HepG2 (cell line): Measurements from ENCODE around the gene ATR. TPM values are rescaled to one million over a fixed set of nuclear protein-coding genes. Genes with fewer than 3 reads are reported as not detected.
A peak's percentile ranks its signal among the peaks of the same experiment; 100 is the strongest.

ENCODE experiments used
- ATAC-seq: fragments of 200-7000 bp; cut with Tn5 transposase; 3 replicates; pipeline ENCODE4 v1.9.1; 2020; ENCODE audit warnings: mild to moderate bottlenecking, moderate library complexity
- BruUV-seq: library from RNA; stranded (reverse); fragments of 400-500 nt; replicated peaks from 2 replicates; lab custom pipeline; 2021; lab: Mats Ljungman, UMichigan
- CTCF ChIA-PET: fragments of 300-600 bp; formaldehyde crosslinking; extraction: SDS; loops from one replicate; lab custom pipeline; 2021; ENCODE audit warnings: low total read pairs, inconsistent platforms, low intra/inter-chr PET ratio; lab: Yijun Ruan, JAX
- POLR2A ChIA-PET: fragments of 350-600 bp; sonication (Branson Sonifier 250); formaldehyde crosslinking; loops from one replicate; lab custom pipeline; 2020; ENCODE audit warnings: antibody characterized with exemption, inconsistent platforms; lab: Yijun Ruan, JAX
- DNase-seq: peaks from one replicate; pipeline ENCODE4 v3.0.0-alpha.2; 2015; ENCODE audit warnings: low spot score
- FAIRE-seq: peaks from 3 replicates; lab custom pipeline; 2011; peaks lifted over from hg19 to GRCh38; lab: Jason Lieb, UNC
- H2AFZ ChIP-seq: one replicate; pipeline ENCODE4 v1.6.1; 2011; ENCODE audit warnings: low read length, inconsistent platforms
- H3K27ac ChIP-seq: fragments of 300-600 bp; 3 replicates; pipeline ENCODE4 v1.8.0; 2011; ENCODE audit warnings: mixed run types, mild to moderate bottlenecking, mixed read lengths, low read length, inconsistent platforms; ENCODE audit not compliant: insufficient read depth; ENCODE audit errors: extremely low read length
- H3K27me3 ChIP-seq, 2 experiments: fragments of 200-600 bp in 1 of 2; 2 replicates in 1 of 2; 3 replicates in 1 of 2; pipeline versions ENCODE4 v1.6.0 to v1.8.0; 2011; ENCODE audit warnings: low read length in 2 of 2, mild to moderate bottlenecking in 2 of 2, moderate library complexity in 2 of 2, inconsistent platforms in 1 of 2; ENCODE audit not compliant: insufficient read depth in 2 of 2, control insufficient read depth in 1 of 2
- H3K36me3 ChIP-seq, 2 experiments: fragments of 200-600 bp in 1 of 2; replicated peaks in 1 of 2; 2 replicates in 1 of 2; 3 replicates in 1 of 2; pipeline versions ENCODE4 v1.5.1 to v1.8.0; 2011; ENCODE audit warnings: low read length in 2 of 2, inconsistent platforms in 1 of 2; ENCODE audit not compliant: insufficient read depth in 2 of 2, control insufficient read depth in 1 of 2
- H3K4me1 ChIP-seq: 2 replicates; pipeline ENCODE4 v1.5.1; 2012; ENCODE audit warnings: low read length, inconsistent platforms; ENCODE audit not compliant: insufficient read depth
- H3K4me2 ChIP-seq: 2 replicates; pipeline ENCODE4 v1.6.0; 2011; ENCODE audit warnings: low read depth, low read length, inconsistent platforms
- H3K4me3 ChIP-seq, 3 experiments: fragments of 200-600 bp in 1 of 3; sonication (generic), shearing (Covaris generic) in 1 of 3; replicated peaks in 1 of 3; 2 replicates each; pipeline ENCODE4 v1.5.1; 2011 to 2016; ENCODE audit warnings: low read length in 3 of 3, inconsistent platforms in 2 of 3, low read depth in 2 of 3, mild to moderate bottlenecking in 2 of 3, control low read depth in 1 of 3, mixed read lengths in 1 of 3; ENCODE audit not compliant: insufficient read depth in 1 of 3
- H3K79me2 ChIP-seq: one replicate; pipeline ENCODE4 v1.6.1; 2011; ENCODE audit warnings: low read length, inconsistent platforms; ENCODE audit not compliant: insufficient read depth
- H3K9ac ChIP-seq: 2 replicates; pipeline ENCODE4 v1.6.0; 2011; ENCODE audit warnings: mild to moderate bottlenecking, low read depth, low read length, inconsistent platforms; ENCODE audit not compliant: insufficient read depth
- H3K9me3 ChIP-seq: 2 replicates; pipeline ENCODE4 v1.5.1; 2012; ENCODE audit warnings: mild to moderate bottlenecking, low read length
- H4K20me1 ChIP-seq: 2 replicates; pipeline ENCODE4 v1.6.0; 2011; ENCODE audit warnings: inconsistent platforms, mild to moderate bottlenecking, low read length, moderate library complexity; ENCODE audit not compliant: insufficient read depth
- ESRRA ChIP-seq: sonication (generic); formaldehyde crosslinking; IDR thresholded peaks from 2 replicates; pipeline ENCODE4 v1.5.1; 2020; ENCODE audit warnings: mild to moderate bottlenecking, low read depth, missing genetic modification reagents
- ETV6 ChIP-seq: sonication (generic); formaldehyde crosslinking; conservative IDR thresholded peaks from 2 replicates; pipeline ENCODE4 v1.4.0; 2020; ENCODE audit warnings: missing genetic modification reagents
- FOSL2 ChIP-seq: sonication (generic); formaldehyde crosslinking; IDR thresholded peaks from 2 replicates; pipeline ENCODE4 v1.4.0; 2020; ENCODE audit warnings: missing genetic modification reagents
- HINFP ChIP-seq: sonication (generic); formaldehyde crosslinking; IDR thresholded peaks from 2 replicates; pipeline ENCODE4 v1.4.0; 2020; ENCODE audit warnings: low read depth, mild to moderate bottlenecking, missing genetic modification reagents
- HNRNPL ChIP-seq: fragments of 200-400 bp; formaldehyde crosslinking; IDR thresholded peaks from 2 replicates; pipeline ENCODE4 v1.6.1; 2017; ENCODE audit warnings: mild to moderate bottlenecking, low read depth, low read length
- KDM5A ChIP-seq: fragments of 200-600 bp; sonication (generic); IDR thresholded peaks from 2 replicates; pipeline ENCODE4 v1.7.0; 2018; ENCODE audit warnings: antibody characterized with exemption, mild to moderate bottlenecking, low read length, borderline replicate concordance
- MAZ ChIP-seq, 2 experiments: sonication (generic) in 1 of 2; formaldehyde crosslinking in 1 of 2; IDR thresholded peaks; 2 replicates each; pipeline versions ENCODE4 v1.5.0 to v1.6.1; 2012 to 2020; ENCODE audit warnings: low read depth in 2 of 2, mild to moderate bottlenecking in 2 of 2, borderline replicate concordance in 1 of 2, improper control_type of control experiment in 1 of 2, low read length in 1 of 2, missing genetic modification reagents in 1 of 2, moderate library complexity in 1 of 2
- NFKBIZ ChIP-seq: IDR thresholded peaks from 2 replicates; pipeline ENCODE4 v1.6.1; 2018; ENCODE audit warnings: missing genetic modification reagents, missing compliant biosample characterization
- PPARG ChIP-seq: conservative IDR thresholded peaks from 2 replicates; pipeline ENCODE4 v1.6.1; 2016; ENCODE audit warnings: missing biosample characterization, missing genetic modification reagents
- RAD21 ChIP-seq: fragments of 450-650 bp; formaldehyde crosslinking; IDR thresholded peaks from 2 replicates; pipeline ENCODE4 v1.5.0; 2020; ENCODE audit warnings: mild to moderate bottlenecking
- RARA ChIP-seq: IDR thresholded peaks from 2 replicates; pipeline ENCODE4 v1.6.1; 2016; ENCODE audit warnings: missing genetic modification reagents, missing compliant biosample characterization
- TARDBP ChIP-seq: sonication (generic); formaldehyde crosslinking; IDR thresholded peaks from 2 replicates; pipeline ENCODE4 v1.8.0; 2022; ENCODE audit warnings: mild to moderate bottlenecking, missing genetic modification reagents
- ZGPAT ChIP-seq: IDR thresholded peaks from 2 replicates; pipeline ENCODE4 v1.6.1; 2016; ENCODE audit warnings: mild to moderate bottlenecking
- ZNF230 ChIP-seq: sonication (generic); formaldehyde crosslinking; IDR thresholded peaks from 2 replicates; pipeline ENCODE4 v1.4.0; 2020; ENCODE audit warnings: mild to moderate bottlenecking, missing genetic modification reagents
- ZNF260 ChIP-seq: sonication (generic); formaldehyde crosslinking; IDR thresholded peaks from 2 replicates; pipeline ENCODE4 v1.4.0; 2020; ENCODE audit warnings: missing genetic modification reagents, low read depth, mild to moderate bottlenecking, borderline replicate concordance
- ZNF431 ChIP-seq: sonication (generic); formaldehyde crosslinking; IDR thresholded peaks from 2 replicates; pipeline ENCODE4 v1.9.0; 2022; ENCODE audit warnings: missing genetic modification reagents, low read depth, mild to moderate bottlenecking, borderline replicate concordance
- ZNF501 ChIP-seq: sonication (generic); formaldehyde crosslinking; IDR thresholded peaks from 2 replicates; pipeline ENCODE4 v1.5.1; 2020; ENCODE audit warnings: mild to moderate bottlenecking, moderate library complexity, missing genetic modification reagents
- ZNF709 ChIP-seq: sonication (generic); formaldehyde crosslinking; IDR thresholded peaks from 2 replicates; pipeline ENCODE4 v1.5.0; 2020; ENCODE audit warnings: mild to moderate bottlenecking, missing genetic modification reagents
- WGBS: methylation state at CpG from one replicate; pipeline ENCODE4 v1.1.6; 2017; ENCODE audit warnings: low lambda C conversion rate; 5-methylcytosine and 5-hydroxymethylcytosine counted together
- in situ Hi-C: cut with HindIII; loops from 2 replicates; pipeline ENCODE4 v1.10.0; 2017; ENCODE audit warnings: low pct_unique_long_range_greater_than_20kb; ENCODE audit not compliant: extremely low pct_ligation_motif_present
- intact Hi-C: fragments of 100-400 bp; cut with micrococcal nuclease; formaldehyde crosslinking; loops from one replicate; pipeline ENCODE4 v1.10.0; 2022; ENCODE audit not compliant: unreplicated experiment
- polyA plus RNA-seq, 8 experiments: library from polyadenylated mRNA; depleted of rRNA in 3 of 8; stranded (reverse) in 7 of 8; unstranded in 1 of 8; fragments of >200 nt; fragmentation: Illumina TruSeq in 4 of 8; extraction: Trizol in 4 of 8; gene quantifications; 2 replicates each; pipeline versions ENCODE4 v1.2.1 to v1.2.3, GENCODE V29; 2011 to 2016; ENCODE audit warnings: low read depth in 4 of 8, missing spikeins in 1 of 8, mixed read lengths in 1 of 8; ENCODE audit not compliant: insufficient read depth in 1 of 8
- total RNA-seq, 5 experiments: library from RNA; depleted of rRNA; stranded (reverse); fragments of >200 nt; fragmentation: Illumina TruSeq; extraction: Trizol; gene quantifications; 2 replicates each; pipeline ENCODE4 v1.2.3, GENCODE V29; 2016; ENCODE audit warnings: low read depth in 1 of 5
- TF ChIP-seq, protein P1 (sequence below): sonication (generic); formaldehyde crosslinking; IDR thresholded peaks from 2 replicates; pipeline ENCODE4 v1.5.0; 2020; ENCODE audit warnings: mild to moderate bottlenecking, missing genetic modification reagents

The ATR gene
- total and polyA plus RNA-seq, 2 of the 13 experiments (the other 11 are each of a cell fraction or from before 2014, with no cell fraction given), result 6.6 to 17.0 TPM

- Histone ChIP-seq H3K27ac (no peak overlapping the region), H3K9ac (no peak overlapping the region), H3K4me3 (no peak overlapping the region), H2AFZ (no peak overlapping the region), H3K9me3 (no peaks in the 10 kb centered on the region), H3K27me3 (no peaks in the 10 kb centered on the region; a peak in 2 of 5 replicates), H3K36me3 (no peaks in the 10 kb centered on the region), H3K4me2 (no peak overlapping the region), H4K20me1 (no peaks in the 10 kb centered on the region), H3K79me2 (no peaks in the 10 kb centered on the region), H3K4me1 (peaks cover 1% of the 10 kb centered on the region)
- intact Hi-C loops, result loop anchor here (1.0 to 10.0 kb wide), 4 partner anchors 93 to 414 kb away; partner anchors contain the start of genes TRPC1 and U2SURP
- peak; percentile 85 for DNase-seq
- CTCF ChIA-PET, result interaction anchor here (0.9 to 1.6 kb wide), 4 partner anchors 94 to 407 kb away, joined by 3 to 5 read pairs (median 4); no protein-coding TSS in a partner anchor
- peak; percentile 97 for FAIRE-seq
- in situ Hi-C loops, result loop anchor here (5.0 kb wide), 1 partner anchor 95 kb away; no protein-coding TSS in a partner anchor
- peak; percentile 96 for ATAC-seq
- no TSS peak for BruUV-seq
- POLR2A ChIA-PET, result interaction anchor here (1.6 kb wide), 1 partner anchor 9 kb away, joined by 10 read pairs; the partner anchor contains the start of gene ATR
- 42% methylated on average over 2 of the region's 2 CpGs for WGBS
- peak; percentile 63 for TF ChIP-seq FOSL2 (CRISPR knock-in tag)
- no peak for TF ChIP-seq TARDBP (CRISPR knock-in tag)
- no peak for TF ChIP-seq MAZ (IDR thresholded peaks at IDR 0.05; ENCODE audit: borderline replicate concordance, low read depth, low read length)
- 0 out of 2 replicates have a peak, but pooled peaks have one; percentile 45 for TF ChIP-seq MAZ (CRISPR knock-in tag; IDR thresholded peaks at IDR 0.05; ENCODE audit: low read depth)
- TF ChIP-seq RAD21 (CRISPR knock-in tag), result peak; percentile 83
- no peak for TF ChIP-seq PPARG (CRISPR knock-in tag)
- TF ChIP-seq, protein P1, sequence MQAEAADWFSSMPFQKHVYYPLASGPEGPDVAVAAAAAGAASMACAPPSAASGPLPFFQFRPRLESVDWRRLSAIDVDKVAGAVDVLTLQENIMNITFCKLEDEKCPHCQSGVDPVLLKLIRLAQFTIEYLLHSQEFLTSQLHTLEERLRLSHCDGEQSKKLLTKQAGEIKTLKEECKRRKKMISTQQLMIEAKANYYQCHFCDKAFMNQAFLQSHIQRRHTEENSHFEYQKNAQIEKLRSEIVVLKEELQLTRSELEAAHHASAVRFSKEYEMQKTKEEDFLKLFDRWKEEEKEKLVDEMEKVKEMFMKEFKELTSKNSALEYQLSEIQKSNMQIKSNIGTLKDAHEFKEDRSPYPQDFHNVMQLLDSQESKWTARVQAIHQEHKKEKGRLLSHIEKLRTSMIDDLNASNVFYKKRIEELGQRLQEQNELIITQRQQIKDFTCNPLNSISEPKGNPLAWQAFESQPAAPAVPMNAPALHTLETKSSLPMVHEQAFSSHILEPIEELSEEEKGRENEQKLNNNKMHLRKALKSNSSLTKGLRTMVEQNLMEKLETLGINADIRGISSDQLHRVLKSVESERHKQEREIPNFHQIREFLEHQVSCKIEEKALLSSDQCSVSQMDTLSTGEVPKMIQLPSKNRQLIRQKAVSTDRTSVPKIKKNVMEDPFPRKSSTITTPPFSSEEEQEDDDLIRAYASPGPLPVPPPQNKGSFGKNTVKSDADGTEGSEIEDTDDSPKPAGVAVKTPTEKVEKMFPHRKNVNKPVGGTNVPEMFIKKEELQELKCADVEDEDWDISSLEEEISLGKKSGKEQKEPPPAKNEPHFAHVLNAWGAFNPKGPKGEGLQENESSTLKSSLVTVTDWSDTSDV (CRISPR knock-in tag), result no peak
- TF ChIP-seq ZNF230 (CRISPR knock-in tag), result no peak
- TF ChIP-seq ETV6 (CRISPR knock-in tag), result no peak
- no peak for TF ChIP-seq KDM5A
- TF ChIP-seq ZNF260 (CRISPR knock-in tag), result no peak
- TF ChIP-seq HINFP (CRISPR knock-in tag), result no peak
- TF ChIP-seq RARA, result no peak
- no peak for TF ChIP-seq ZNF501 (CRISPR knock-in tag)
- no peak for TF ChIP-seq ZGPAT
- TF ChIP-seq ZNF709 (CRISPR knock-in tag), result no peak
- TF ChIP-seq ESRRA, result 0 out of 2 replicates have a peak, but pooled peaks have one; percentile 22
- TF ChIP-seq ZNF431 (CRISPR knock-in tag), result no peak
- TF ChIP-seq NFKBIZ (CRISPR knock-in tag), result no peak
- TF ChIP-seq HNRNPL, result no peak
Measured at GRCh38 chr3:142586803-142587406, 8.4 kb upstream of the ATR start.
